Measurements from ENCODE around the gene WIPF3.
"Not testable (repeated sequence)": the region's sequence is repeated elsewhere in the genome, so short reads cannot be mapped to it uniquely, and the experiment has no call there.

Gene WIPF3

DNA sequence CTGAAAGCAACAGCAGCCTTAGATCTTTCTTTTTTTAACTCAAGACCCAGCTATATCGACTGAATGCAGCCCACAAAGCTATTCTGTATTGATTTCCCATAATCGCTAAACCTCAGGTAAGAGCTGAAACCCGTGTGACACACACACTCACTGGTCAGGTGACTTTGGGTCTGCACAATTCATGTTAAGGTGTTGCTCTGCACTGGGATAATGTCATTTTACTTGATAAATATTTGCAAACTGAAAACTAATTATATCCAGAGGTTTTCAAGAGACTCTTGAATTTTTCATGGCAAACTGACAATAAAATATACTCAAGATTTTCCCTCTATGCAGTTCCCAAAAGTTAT lies 150.2 kb downstream of the WIPF3 start:
- DNase-seq: no peak

DNA sequence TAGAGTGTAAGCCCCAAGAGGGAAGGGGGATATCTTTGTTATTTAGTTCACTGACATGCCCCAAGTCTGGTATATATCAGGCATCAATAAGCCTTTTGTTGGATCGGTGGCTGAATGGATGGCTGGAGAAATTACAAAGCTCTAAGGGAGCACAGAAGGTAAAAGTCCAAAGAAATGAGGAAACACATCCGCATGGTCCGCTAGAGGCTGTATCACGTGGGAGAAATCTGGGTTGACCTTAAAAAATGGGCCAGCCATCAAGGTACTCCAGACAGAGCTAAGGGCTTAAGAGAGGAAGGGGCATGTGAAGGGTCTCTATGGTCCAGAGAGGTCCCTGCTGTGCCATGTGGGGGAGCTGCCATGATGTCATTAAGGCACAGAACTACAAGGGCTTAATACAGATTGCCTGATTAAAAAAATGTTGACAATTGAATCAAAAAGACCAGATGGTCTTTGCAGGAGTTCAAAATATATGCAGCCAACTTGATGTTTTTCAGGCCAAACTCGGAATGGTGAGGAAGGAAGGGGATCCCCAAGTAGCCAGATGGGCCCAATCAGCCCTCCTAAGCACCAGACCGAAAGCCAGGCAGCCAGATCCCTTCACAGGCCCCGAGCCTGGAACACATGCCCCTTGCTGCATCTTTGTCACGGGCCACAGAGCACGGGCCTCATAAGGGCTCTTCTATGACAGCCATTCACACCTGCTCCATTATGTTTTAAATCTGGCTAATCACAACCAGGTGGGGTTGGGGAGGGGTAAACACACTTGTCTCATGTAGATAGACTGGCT lies 151.4 kb downstream of the WIPF3 start:
- DNase-seq: no peak

DNA sequence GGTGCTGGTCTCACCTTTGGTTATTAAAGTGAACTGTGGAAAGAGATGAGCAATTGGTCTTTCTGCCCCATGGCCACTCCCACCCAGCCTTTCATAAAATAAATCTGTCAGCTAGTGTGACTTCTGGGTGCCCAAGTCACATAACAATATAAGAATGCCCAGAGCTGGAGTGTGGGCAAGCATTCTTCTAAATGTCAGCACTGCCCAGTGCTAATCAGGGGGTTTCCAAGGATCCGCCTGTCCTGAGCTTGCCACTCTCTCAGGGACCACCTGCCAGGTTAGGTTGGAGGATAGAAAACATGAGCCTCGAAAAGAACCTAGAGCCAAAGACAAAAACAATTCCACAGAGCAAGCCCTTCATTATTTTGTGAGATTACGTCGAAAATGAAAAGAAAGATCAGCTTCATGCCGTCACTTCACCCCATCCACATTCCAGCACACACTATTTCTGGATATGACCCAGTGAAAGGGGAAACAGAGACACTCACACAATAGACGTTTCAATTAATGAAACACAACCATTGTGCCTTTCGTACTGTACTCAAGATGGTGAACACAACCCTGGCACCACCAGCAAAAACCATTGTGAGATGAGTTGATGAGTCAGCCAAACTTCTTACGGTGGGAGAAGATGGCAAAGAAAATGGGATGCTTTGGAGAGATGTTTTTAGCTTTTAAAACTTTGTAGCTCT lies 152.5 kb downstream of the WIPF3 start:
- DNase-seq: no peak

DNA sequence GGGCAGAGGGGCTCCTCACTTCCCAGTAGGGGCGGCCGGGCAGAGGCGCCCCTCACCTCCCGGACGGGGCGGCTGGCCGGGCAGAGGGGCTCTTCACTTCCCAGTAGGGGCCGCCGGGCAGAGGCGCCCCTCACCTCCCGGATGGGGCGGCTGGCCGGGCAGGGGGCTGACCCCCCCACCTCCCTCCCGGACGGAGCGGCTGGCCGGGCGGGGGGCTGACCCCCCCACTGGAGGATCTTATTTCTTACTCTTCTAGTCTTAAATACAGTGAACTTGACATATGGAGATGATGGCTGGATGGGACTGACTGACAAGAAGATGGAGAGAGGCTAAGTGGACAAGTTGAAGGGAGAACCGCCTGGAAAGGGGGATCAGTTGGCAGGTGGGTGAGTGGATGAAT lies 155.3 kb downstream of the WIPF3 start:
- not testable (repeated sequence) for DNase-seq

DNA sequence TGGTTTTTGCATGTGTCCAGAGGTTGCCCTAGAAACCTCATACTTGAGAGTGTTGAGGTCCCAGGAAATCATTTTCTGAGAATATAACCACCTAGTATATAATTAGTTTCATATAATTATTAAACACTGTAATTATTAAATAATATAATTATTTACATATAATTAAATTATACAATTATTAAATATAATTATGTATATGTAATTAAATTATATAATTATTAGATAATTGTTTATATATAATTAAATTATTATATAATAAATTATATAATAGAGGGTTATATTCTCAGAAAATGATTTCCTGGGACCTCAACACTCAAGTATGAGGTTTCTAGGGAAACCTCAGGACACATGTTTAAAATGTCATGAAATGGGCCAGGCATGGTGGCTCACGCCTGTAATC lies 155.7 kb downstream of the WIPF3 start:
- DNase-seq: no peak

DNA sequence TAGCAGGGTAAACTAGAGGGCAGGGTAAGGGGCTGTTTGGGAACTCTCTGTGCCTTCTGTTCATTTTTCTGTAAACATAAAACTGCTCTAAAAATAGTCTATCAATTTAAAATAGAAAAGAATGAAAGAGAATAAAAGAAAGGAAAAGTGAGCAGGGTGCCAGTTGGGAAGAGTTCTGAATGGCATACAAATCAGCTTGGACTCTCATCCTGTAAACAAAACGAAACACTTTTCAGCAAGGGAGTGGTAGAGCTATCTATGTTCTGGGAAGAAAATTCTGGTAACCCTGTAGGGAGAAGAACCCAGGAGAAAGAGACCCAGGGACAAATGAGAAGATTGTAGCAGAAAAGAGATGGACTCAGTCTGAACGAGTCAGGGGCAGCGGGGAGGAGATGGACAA lies 158.7 kb downstream of the WIPF3 start:
- no peak for DNase-seq
